HepG2 (cell line): ENCODE measurements around the gene MT4.
A peak's percentile ranks its signal among the peaks of the same experiment; 100 is the strongest.

Experiments
- CTCF ChIP-seq: sonication (generic); formaldehyde crosslinking; IDR thresholded peaks from 2 replicates; pipeline ENCODE4 v1.5.0; 2020; ENCODE audit warnings: mild to moderate bottlenecking, missing genetic modification reagents, moderate library complexity
- JUN ChIP-seq: sonication (generic); formaldehyde crosslinking; IDR thresholded peaks from 2 replicates; pipeline ENCODE4 v1.4.0; 2020; ENCODE audit warnings: mild to moderate bottlenecking, missing genetic modification reagents
- MAF1 ChIP-seq: sonication (generic); formaldehyde crosslinking; IDR thresholded peaks from 2 replicates; pipeline ENCODE4 v1.5.0; 2020; ENCODE audit warnings: missing genetic modification reagents, borderline replicate concordance
- MYC ChIP-seq: sonication (generic); formaldehyde crosslinking; IDR thresholded peaks from 2 replicates; pipeline ENCODE4 v1.9.0; 2021; ENCODE audit warnings: missing genetic modification reagents, borderline replicate concordance
- ZNF253 ChIP-seq: sonication (generic); formaldehyde crosslinking; IDR thresholded peaks from 2 replicates; pipeline ENCODE4 v1.8.0; 2022; ENCODE audit warnings: mild to moderate bottlenecking, missing genetic modification reagents, borderline replicate concordance
- ZNF607 ChIP-seq: sonication (generic); formaldehyde crosslinking; IDR thresholded peaks from 2 replicates; pipeline ENCODE4 v1.5.1; 2020; ENCODE audit warnings: missing genetic modification reagents, mild to moderate bottlenecking, borderline replicate concordance
- TF ChIP-seq, protein P1 (sequence below), 2 experiments: fragments of 450-650 bp in 1 of 2; sonication (generic) in 1 of 2; formaldehyde crosslinking in 1 of 2; IDR thresholded peaks; 2 replicates each; pipeline versions ENCODE4 v1.6.1 to v1.8.0; 2016 to 2022; ENCODE audit warnings: antibody characterized with exemption in 1 of 2, mild to moderate bottlenecking in 1 of 2, missing genetic modification reagents in 1 of 2

DNA sequence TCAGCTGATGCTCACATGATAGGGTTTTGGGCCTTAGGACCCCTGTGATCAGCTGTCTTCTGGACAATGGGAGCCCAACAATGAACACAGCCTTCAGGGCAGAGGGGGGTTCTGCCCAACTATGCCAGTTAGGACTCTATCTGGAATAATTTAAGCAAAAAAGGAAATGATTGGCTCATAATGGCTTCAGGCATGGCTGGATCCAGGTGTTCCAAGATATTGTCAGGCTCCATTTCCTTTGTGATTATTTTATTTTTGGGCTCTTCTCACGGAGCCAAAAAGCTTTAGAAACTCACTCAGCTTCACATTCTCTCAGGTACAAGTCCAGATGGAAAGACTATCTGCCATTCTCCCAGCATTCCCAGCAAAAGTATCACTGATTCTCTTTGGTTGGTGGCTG lies 40.6 kb downstream of the MT4 start:
- TF ChIP-seq ZNF607 (CRISPR knock-in tag) (0 out of 2 replicates have a peak, but pooled peaks have one; percentile 34), MAF1 (no peak), JUN (CRISPR knock-in tag) (no peak), CTCF (CRISPR knock-in tag) (no peak), MYC (CRISPR knock-in tag) (no peak), ZNF253 (no peak)
- TF ChIP-seq, protein P1, sequence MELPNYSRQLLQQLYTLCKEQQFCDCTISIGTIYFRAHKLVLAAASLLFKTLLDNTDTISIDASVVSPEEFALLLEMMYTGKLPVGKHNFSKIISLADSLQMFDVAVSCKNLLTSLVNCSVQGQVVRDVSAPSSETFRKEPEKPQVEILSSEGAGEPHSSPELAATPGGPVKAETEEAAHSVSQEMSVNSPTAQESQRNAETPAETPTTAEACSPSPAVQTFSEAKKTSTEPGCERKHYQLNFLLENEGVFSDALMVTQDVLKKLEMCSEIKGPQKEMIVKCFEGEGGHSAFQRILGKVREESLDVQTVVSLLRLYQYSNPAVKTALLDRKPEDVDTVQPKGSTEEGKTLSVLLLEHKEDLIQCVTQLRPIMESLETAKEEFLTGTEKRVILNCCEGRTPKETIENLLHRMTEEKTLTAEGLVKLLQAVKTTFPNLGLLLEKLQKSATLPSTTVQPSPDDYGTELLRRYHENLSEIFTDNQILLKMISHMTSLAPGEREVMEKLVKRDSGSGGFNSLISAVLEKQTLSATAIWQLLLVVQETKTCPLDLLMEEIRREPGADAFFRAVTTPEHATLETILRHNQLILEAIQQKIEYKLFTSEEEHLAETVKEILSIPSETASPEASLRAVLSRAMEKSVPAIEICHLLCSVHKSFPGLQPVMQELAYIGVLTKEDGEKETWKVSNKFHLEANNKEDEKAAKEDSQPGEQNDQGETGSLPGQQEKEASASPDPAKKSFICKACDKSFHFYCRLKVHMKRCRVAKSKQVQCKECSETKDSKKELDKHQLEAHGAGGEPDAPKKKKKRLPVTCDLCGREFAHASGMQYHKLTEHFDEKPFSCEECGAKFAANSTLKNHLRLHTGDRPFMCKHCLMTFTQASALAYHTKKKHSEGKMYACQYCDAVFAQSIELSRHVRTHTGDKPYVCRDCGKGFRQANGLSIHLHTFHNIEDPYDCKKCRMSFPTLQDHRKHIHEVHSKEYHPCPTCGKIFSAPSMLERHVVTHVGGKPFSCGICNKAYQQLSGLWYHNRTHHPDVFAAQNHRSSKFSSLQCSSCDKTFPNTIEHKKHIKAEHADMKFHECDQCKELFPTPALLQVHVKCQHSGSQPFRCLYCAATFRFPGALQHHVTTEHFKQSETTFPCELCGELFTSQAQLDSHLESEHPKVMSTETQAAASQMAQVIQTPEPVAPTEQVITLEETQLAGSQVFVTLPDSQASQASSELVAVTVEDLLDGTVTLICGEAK (IDR thresholded peaks at IDR 0.05), result no peak
- TF ChIP-seq, protein P1 (CRISPR knock-in tag; IDR thresholded peaks at IDR 0.05), result no peak
